SU-DHL-6 (cell line): ENCODE data around the gene RAB17.

Experiments used
- H2AFZ ChIP-seq: fragments of 200-600 bp; sonication (generic); 2 replicates; pipeline ENCODE4 v1.6.1; 2014; ENCODE audit warnings: low read depth, mild to moderate bottlenecking, moderate library complexity, mixed read lengths, antibody characterized with exemption, low read length; ENCODE audit not compliant: severe bottlenecking
- H3F3A ChIP-seq: fragments of 200-600 bp; shearing (Covaris generic); 2 replicates; pipeline ENCODE4 v1.6.0; 2016; ENCODE audit warnings: antibody characterized with exemption, mild to moderate bottlenecking; ENCODE audit not compliant: insufficient read depth
- H3K27ac ChIP-seq: fragments of 200-600 bp; sonication (generic); 2 replicates; pipeline ENCODE4 v1.5.1; 2016; ENCODE audit warnings: low read depth, mild to moderate bottlenecking, low read length, moderate library complexity, mixed read lengths
- H3K27me3 ChIP-seq: fragments of 200-600 bp; sonication (generic), shearing (Covaris generic); 2 replicates; pipeline ENCODE4 v1.6.0; 2014; ENCODE audit warnings: mild to moderate bottlenecking, low read length
- H3K36me3 ChIP-seq: fragments of 200-600 bp; sonication (generic); 2 replicates; pipeline ENCODE4 v1.6.1; 2014; ENCODE audit warnings: mild to moderate bottlenecking, low read length, mixed read lengths
- H3K4me2 ChIP-seq: fragments of 300-600, 200-600 bp; shearing (Covaris generic), sonication (generic); 2 replicates; pipeline ENCODE4 v1.6.0; 2014; ENCODE audit warnings: low read length, low read depth, mild to moderate bottlenecking; ENCODE audit not compliant: poor library complexity, severe bottlenecking
- H3K4me3 ChIP-seq: fragments of 200-600 bp; sonication (generic); 2 replicates; pipeline ENCODE4 v1.5.1; 2014; ENCODE audit warnings: antibody characterized with exemption, low read length, mild to moderate bottlenecking, mixed read lengths; ENCODE audit not compliant: insufficient read depth, poor library complexity, severe bottlenecking
- H3K79me2 ChIP-seq: fragments of 200-600 bp; sonication (generic); 2 replicates; pipeline ENCODE4 v1.6.1; 2014; ENCODE audit warnings: mild to moderate bottlenecking, low read length, moderate library complexity; ENCODE audit not compliant: insufficient read depth
- H3K9ac ChIP-seq: fragments of 200-600 bp; sonication (generic); 2 replicates; pipeline ENCODE4 v1.7.0; 2014; ENCODE audit warnings: mild to moderate bottlenecking, low read length
- H3K9me2 ChIP-seq: fragments of 200-600 bp; sonication (generic); replicated peaks from 2 replicates; pipeline ENCODE4 v1.6.1; 2014; ENCODE audit warnings: low read length; ENCODE audit not compliant: insufficient read depth
- H3K9me3 ChIP-seq: fragments of 200-600 bp; sonication (generic); 2 replicates; pipeline ENCODE4 v1.6.1; 2014; ENCODE audit warnings: low read length, mixed read lengths; ENCODE audit not compliant: insufficient read depth
- H4K20me1 ChIP-seq: fragments of 200-600 bp; sonication (generic); 2 replicates; pipeline ENCODE4 v1.6.1; 2014; ENCODE audit warnings: low read depth, mild to moderate bottlenecking, antibody characterized with exemption, low read length, moderate library complexity, mixed read lengths
- CTCF ChIP-seq: fragments of 200-600 bp; sonication (generic); IDR thresholded peaks from one replicate; pipeline ENCODE4 v1.5.1; 2017; ENCODE audit warnings: antibody characterized with exemption, mild to moderate bottlenecking, low read length, moderate library complexity; ENCODE audit not compliant: insufficient read depth, poor library complexity, severe bottlenecking
- EZH2phosphoT487 ChIP-seq: fragments of 200-600 bp; sonication (generic), shearing (Covaris generic); conservative IDR thresholded peaks from 2 replicates; pipeline ENCODE4 v1.6.1; 2018; ENCODE audit warnings: mild to moderate bottlenecking, antibody characterized with exemption, low read length, moderate library complexity, mixed read lengths

RAB17 gene

GRCh38 chr2:237600205-237600846 is 9.8 kb upstream of the RAB17 start:
- TF ChIP-seq EZH2phosphoT487 = no peak
- no peak for TF ChIP-seq CTCF
- no peak overlapping the region for H3K4me2 ChIP-seq
- H2AFZ ChIP-seq = no peak overlapping the region
- H3K9me3 ChIP-seq = no peaks in the 10 kb centered on the region
- no peaks in the 10 kb centered on the region for H3F3A ChIP-seq
- no peak overlapping the region for H3K9ac ChIP-seq
- H3K27ac ChIP-seq = no peak overlapping the region
- no peaks in the 10 kb centered on the region for H3K79me2 ChIP-seq
- no peaks in the 10 kb centered on the region for H3K36me3 ChIP-seq
- no peaks in the 10 kb centered on the region for H3K27me3 ChIP-seq
- H3K4me3 ChIP-seq = no peak overlapping the region
- H4K20me1 ChIP-seq = no peaks in the 10 kb centered on the region
- no peaks in the 10 kb centered on the region for H3K9me2 ChIP-seq

GRCh38 chr2:237599465-237600110 is 9.1 kb upstream of the RAB17 start:
- Histone ChIP-seq H3K27ac (no peak overlapping the region), H3K36me3 (no peaks in the 10 kb centered on the region), H3K79me2 (no peaks in the 10 kb centered on the region), H4K20me1 (no peaks in the 10 kb centered on the region), H3F3A (no peaks in the 10 kb centered on the region), H3K9ac (no peak overlapping the region), H3K9me2 (no peaks in the 10 kb centered on the region), H3K4me2 (no peak overlapping the region), H3K9me3 (no peaks in the 10 kb centered on the region), H2AFZ (no peak overlapping the region), H3K4me3 (no peak overlapping the region), H3K27me3 (no peaks in the 10 kb centered on the region)
- TF ChIP-seq EZH2phosphoT487 (no peak), CTCF (no peak)

GRCh38 chr2:237598468-237599208 is 8.1 kb upstream of the RAB17 start:
- TF ChIP-seq CTCF (no peak), EZH2phosphoT487 (no peak)
- no peak overlapping the region for H2AFZ ChIP-seq

More at GRCh38 chr2:237598468-237599208, 8.1 kb upstream of the RAB17 start:
- H3F3A ChIP-seq = no peaks in the 10 kb centered on the region
- H3K4me2 ChIP-seq = no peak overlapping the region
- H3K27me3 ChIP-seq = no peaks in the 10 kb centered on the region
- no peak overlapping the region for H3K9ac ChIP-seq
- H3K79me2 ChIP-seq = no peaks in the 10 kb centered on the region
- no peaks in the 10 kb centered on the region for H4K20me1 ChIP-seq
- H3K9me3 ChIP-seq = no peaks in the 10 kb centered on the region
- no peak overlapping the region for H3K4me3 ChIP-seq
- H3K27ac ChIP-seq = no peak overlapping the region
- no peaks in the 10 kb centered on the region for H3K9me2 ChIP-seq
- H3K36me3 ChIP-seq = no peaks in the 10 kb centered on the region
